WI38 (cell line): ENCODE data around the gene CHD9.
"Not testable (repeated sequence)": the region's sequence is repeated elsewhere in the genome, so short reads cannot be mapped to it uniquely, and the experiment has no call there.

ENCODE experiments used
- H3K4me3 ChIP-seq: 2 replicates; pipeline ENCODE4 v1.5.1; 2011; ENCODE audit warnings: low read depth, mild to moderate bottlenecking, control low read depth, low read length
- TF ChIP-seq, protein P1 (sequence below): IDR thresholded peaks from 2 replicates; pipeline ENCODE4 v1.5.1; 2012; ENCODE audit warnings: low read depth, mild to moderate bottlenecking, control low read depth, low read length

Gene CHD9

DNA sequence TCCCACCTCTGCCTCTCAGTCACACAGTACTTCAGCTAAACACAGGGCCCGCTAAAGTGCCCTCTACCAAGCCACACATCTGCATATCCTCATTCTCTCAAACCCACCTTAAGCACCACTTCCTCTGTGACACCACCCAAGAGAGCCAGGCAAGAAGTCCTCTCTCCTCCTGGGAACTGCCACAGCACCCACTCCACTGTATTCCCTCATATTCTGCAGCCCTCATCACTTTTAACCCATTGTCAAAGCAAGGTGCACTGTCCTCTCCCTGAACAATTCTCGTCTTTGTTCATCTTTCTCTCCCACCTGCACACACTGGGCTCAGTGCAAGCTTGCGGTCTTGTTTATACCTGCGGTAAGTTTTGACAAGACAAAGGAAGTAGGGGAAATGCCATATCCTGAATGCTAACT, 13.6 kb downstream of the CHD9 start:
- no peak overlapping the region for H3K4me3 ChIP-seq
- TF ChIP-seq, protein P1, sequence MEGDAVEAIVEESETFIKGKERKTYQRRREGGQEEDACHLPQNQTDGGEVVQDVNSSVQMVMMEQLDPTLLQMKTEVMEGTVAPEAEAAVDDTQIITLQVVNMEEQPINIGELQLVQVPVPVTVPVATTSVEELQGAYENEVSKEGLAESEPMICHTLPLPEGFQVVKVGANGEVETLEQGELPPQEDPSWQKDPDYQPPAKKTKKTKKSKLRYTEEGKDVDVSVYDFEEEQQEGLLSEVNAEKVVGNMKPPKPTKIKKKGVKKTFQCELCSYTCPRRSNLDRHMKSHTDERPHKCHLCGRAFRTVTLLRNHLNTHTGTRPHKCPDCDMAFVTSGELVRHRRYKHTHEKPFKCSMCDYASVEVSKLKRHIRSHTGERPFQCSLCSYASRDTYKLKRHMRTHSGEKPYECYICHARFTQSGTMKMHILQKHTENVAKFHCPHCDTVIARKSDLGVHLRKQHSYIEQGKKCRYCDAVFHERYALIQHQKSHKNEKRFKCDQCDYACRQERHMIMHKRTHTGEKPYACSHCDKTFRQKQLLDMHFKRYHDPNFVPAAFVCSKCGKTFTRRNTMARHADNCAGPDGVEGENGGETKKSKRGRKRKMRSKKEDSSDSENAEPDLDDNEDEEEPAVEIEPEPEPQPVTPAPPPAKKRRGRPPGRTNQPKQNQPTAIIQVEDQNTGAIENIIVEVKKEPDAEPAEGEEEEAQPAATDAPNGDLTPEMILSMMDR: no peak

DNA sequence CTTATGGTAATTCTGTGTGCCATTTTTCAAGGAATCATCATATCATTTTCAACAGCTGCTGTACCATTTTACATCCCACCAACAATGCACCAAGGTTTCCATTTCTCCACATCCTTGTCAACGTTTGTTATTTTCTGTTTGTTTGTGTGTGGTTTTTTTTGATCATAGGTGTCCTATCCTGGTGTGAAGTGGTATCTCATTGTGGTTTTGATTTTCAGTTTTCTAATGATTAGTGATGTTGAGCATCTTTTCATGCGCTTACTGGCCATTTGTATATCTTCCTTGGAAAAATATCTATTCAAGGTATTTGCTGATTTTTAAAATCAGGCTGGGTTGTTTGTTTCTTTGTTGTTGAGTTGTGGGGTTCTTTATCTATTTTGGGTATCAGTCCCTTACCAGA, 15.0 kb downstream of the CHD9 start:
- TF ChIP-seq, protein P1: no peak

DNA sequence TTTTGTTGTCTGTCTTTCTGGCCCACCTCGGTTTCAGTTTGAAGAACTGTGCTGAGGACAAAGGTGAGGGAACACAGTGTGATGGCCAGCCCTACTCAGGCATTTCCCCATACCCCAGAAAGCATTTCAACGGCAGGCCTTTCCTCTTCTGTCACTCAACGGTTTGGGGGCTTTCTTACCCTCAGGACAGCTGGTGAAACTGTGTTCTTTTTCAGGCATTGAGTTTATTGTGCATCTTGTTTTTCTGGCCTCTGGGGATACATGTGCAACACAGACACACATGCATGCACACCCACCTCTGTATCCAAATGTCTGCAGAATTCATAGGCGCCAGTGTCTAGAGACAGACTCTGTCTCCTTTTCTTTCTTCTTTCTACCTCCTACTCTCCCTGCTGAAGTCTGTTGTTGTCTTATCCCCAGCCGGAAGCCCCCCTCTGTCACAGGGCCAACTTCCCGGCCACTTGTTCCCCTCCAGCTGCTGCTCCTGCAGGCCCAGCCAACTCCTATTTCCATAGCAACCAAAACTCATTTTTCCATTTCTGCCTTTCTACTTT, 17.0 kb downstream of the CHD9 start:
- TF ChIP-seq, protein P1: no peak
- no peak overlapping the region for H3K4me3 ChIP-seq

More for the DNA sequence above, 15.0 kb downstream of the CHD9 start:
- H3K4me3 ChIP-seq: no peak overlapping the region

DNA sequence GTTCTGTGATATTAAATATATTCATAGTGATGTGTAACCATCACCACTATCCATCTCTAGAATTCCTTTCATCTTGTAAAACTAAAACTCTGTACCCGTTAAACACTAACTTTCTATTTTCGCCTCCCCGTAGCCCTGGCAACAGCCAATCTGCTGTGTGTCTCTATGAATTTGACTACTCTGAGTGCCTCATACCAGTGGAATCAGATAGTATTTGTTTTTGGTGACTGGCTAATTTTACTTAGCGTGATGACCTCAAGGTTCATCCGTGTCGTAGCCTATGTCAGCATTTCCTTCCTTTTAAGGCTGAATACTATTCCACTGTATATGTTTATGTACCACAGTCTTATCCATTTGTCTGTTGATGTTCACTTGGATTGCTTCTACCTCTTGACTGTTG, 18.2 kb downstream of the CHD9 start:
- H3K4me3 ChIP-seq: no peak overlapping the region
- TF ChIP-seq, protein P1: no peak

DNA sequence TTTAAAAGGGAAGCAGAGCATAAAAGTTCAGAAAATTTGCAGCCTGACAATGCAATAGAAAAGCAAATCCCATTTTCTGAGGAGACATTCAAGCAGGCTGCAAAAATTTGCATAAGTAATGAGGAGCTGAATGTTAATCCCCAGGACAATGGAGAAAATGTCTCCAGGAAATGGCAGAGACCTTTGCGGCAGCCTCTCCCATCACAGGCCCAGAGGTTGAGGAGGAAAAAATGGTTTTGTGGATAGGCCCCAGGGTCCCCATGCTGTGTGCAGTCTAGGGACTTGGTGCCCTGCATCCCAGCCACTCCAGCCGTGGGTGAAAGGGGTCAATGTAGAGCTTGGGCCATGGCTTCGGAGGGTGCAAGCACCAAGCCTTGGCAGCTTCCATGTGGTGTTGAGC, 19.5 kb downstream of the CHD9 start:
- not testable (repeated sequence) for H3K4me3 ChIP-seq

DNA sequence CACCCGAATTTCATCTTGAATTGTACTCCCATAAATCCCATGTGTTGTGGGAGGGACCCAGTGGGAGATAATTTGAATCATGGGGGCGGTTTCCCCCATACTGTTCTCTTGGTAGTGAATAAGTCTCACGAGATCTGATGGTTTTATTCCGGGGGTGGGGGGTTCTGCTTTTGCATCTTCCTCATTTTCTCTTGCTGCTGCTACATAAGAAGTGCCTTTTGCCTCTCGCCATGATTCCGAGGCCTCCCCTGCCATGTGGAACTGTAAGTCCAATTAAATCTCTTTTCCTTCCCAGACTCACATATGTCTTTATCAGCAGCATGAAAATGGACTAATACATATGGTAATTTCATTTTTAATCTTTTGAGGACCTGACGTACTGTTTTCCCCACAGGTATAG, 20.7 kb downstream of the CHD9 start:
- H3K4me3 ChIP-seq: not testable (repeated sequence)

DNA sequence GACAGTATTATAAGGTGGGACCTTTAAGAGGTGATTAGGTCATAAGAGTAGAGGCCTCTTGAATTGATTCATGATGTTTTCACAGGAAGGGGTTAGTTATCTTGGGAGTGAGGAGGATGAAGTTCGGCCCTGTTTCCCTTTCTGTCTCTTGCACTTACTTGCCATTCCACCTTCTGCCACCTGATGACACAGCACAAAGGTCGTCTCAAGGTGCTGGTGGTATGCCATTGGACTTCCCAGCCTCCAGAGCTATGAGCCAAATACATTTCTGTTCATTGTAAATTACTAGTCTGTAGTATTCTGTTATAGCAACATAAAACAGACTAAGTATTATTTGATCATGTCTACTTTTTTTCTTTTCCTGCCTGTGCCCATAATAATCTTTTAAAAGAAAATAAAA, 23.5 kb downstream of the CHD9 start:
- H3K4me3 ChIP-seq: no peak overlapping the region
- TF ChIP-seq, protein P1: no peak

DNA sequence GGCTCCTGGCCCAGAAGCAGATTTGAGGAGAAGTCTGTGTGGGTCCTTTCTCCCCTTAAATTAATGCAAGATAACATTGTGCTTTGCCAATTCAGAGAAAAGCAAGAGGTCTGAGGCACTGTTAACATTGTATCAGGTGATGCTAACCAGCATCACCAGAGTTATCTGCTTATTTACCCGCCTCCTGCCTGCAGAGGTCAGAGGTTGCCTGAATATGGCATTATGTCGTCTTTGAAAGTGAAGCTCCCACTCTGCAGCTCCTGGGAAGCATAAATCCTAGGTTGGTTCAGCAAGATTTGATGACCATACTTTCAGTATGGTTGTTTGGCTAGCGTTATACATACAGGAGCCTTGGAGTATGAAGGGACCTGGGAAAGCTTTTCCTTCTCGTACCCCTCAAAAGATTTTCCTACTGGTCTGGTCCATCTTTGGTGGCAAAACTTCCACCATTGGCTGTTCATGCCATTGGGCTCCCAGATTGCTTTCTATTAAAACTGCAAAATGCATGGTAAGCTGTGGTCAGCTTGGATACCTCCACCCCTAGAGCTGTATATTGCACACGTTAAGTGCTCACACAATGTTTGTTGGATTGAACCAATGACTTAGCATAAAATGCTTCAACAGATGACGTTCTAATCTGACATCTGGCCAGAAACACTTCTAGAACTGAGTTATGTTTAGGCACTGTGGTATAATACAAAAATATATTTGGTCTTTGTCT, 24.1 kb downstream of the CHD9 start:
- TF ChIP-seq, protein P1: no peak
- no peak overlapping the region for H3K4me3 ChIP-seq
